Measurements from ENCODE around the gene RTP3.

RTP3 gene

DNA sequence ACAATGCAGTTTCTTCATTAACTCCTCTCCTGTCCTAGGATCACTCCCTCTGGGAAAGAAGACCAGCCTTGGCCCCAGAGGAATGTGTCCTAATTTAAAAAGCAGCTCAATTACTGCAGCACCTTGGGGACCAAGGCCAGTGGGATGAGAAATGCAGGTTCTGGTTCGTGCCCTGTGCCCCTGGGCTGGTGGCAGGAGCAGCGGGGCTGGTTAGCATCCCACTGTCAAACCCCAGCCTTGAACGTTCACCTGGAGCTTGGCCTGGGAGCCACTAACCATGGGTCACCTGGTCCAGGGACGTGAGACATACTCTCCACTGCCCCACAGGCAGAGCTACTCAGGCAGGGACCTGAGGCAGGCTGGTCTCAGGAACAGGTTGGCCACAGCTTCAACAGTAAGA lies 8.4 kb upstream of the RTP3 start:
- H2BK120ac ChIP-seq (ENCODE audit: low read depth, low read length) = no peak overlapping the region
- peak overlapping the region; percentile 68 for H2AFZ ChIP-seq (ENCODE audit: low read length)
- H3K27ac ChIP-seq (replicated peaks; ENCODE audit: low read length) = no peak overlapping the region
- no peak overlapping the region for H3K18ac ChIP-seq (ENCODE audit: low read length)
- H3K4ac ChIP-seq (ENCODE audit: low read length) = no peak overlapping the region
- no peaks in the 10 kb centered on the region for H3K36me3 ChIP-seq (replicated peaks in 1 of 2; ENCODE audit: control insufficient read depth in 2 of 2, insufficient read depth in 2 of 2, low read length in 2 of 2)
- H4K91ac ChIP-seq (ENCODE audit: low read depth, low read length, poor library complexity) = no peak overlapping the region
- H3K4me2 ChIP-seq (ENCODE audit: insufficient read depth, low read length, poor library complexity, severe bottlenecking) = no peak overlapping the region
- DNase-seq (ENCODE audit: low spot score) = no peak
- no peak overlapping the region for H3K23ac ChIP-seq (ENCODE audit: low read depth, low read length, poor library complexity)
- no peaks in the 10 kb centered on the region for H3K27me3 ChIP-seq (ENCODE audit: control insufficient read depth in 3 of 3, insufficient read depth in 3 of 3, low read depth in 1 of 3, low read length in 3 of 3)
- H3K9ac ChIP-seq (ENCODE audit: low read depth, low read length, poor library complexity) = no peak overlapping the region
- peak overlapping the region; percentile 51 for H2BK12ac ChIP-seq (ENCODE audit: low read length)
- no peak overlapping the region for H3K4me3 ChIP-seq (ENCODE audit: low read length in 2 of 2)
- no peaks in the 10 kb centered on the region for H3K79me1 ChIP-seq (ENCODE audit: low read depth, low read length)
- no peak overlapping the region for H2AK5ac ChIP-seq (ENCODE audit: low read depth, low read length)
- WGBS, 2 donors (ENCODE audit: extremely low coverage in 2 of 2, insufficient read length in 2 of 2, insufficient replicate concordance in 1 of 2) = no CpG with 5 or more reads among the region's 4 CpGs
- H3K14ac ChIP-seq (ENCODE audit: low read length) = no peak overlapping the region
- H4K8ac ChIP-seq (ENCODE audit: low read depth, low read length) = no peak overlapping the region
- H2BK5ac ChIP-seq (ENCODE audit: low read length) = no peak overlapping the region
- no peak overlapping the region for H2BK15ac ChIP-seq (ENCODE audit: low read length)
- no peaks in the 10 kb centered on the region for H3K9me3 ChIP-seq (replicated peaks in 1 of 2; ENCODE audit: control insufficient read depth in 2 of 2, insufficient read depth in 1 of 2, low read depth in 1 of 2, low read length in 2 of 2)
- peaks cover 0 to 3% of the 10 kb centered on the region in 2 donors for H3K4me1 ChIP-seq (ENCODE audit: control insufficient read depth in 2 of 2, insufficient read depth in 1 of 2, low read depth in 1 of 2, low read length in 2 of 2)

DNA sequence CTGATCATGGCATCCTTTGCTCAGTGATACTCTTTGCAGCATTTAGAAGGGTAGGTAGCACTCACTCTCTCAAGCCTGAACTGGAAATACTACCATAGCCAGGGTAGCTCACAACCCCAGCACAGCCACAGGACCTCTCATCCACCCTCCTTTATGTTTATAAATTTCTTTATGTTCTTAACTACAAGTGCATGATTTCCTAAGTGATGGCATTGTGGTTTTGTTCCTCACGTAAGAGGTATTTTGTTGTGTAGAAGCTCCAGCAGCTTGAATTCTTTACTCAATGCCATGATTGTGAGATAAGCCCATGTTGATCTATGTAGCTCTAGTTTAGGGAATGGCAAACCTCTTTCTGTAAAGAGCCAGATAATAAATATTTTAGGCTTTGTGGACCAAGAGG lies 7.9 kb upstream of the RTP3 start:
- no peak overlapping the region for H3K9ac ChIP-seq (ENCODE audit: low read depth, low read length, poor library complexity)
- H3K14ac ChIP-seq (ENCODE audit: low read length) = no peak overlapping the region
- H3K27me3 ChIP-seq (ENCODE audit: control insufficient read depth in 3 of 3, insufficient read depth in 3 of 3, low read depth in 1 of 3, low read length in 3 of 3) = no peaks in the 10 kb centered on the region
- no peak overlapping the region for H2AK5ac ChIP-seq (ENCODE audit: low read depth, low read length)
- no peak overlapping the region for H3K4me3 ChIP-seq (ENCODE audit: low read length in 2 of 2)
- H2BK120ac ChIP-seq (ENCODE audit: low read depth, low read length) = no peak overlapping the region
- WGBS, 2 donors (ENCODE audit: extremely low coverage in 2 of 2, insufficient read length in 2 of 2, insufficient replicate concordance in 1 of 2) = no CpG with 5 or more reads among the region's 1 CpG
- H3K4me1 ChIP-seq (ENCODE audit: control insufficient read depth in 2 of 2, insufficient read depth in 1 of 2, low read depth in 1 of 2, low read length in 2 of 2) = peaks cover 0 to 3% of the 10 kb centered on the region in 2 donors
- H3K9me3 ChIP-seq (replicated peaks in 1 of 2; ENCODE audit: control insufficient read depth in 2 of 2, insufficient read depth in 1 of 2, low read depth in 1 of 2, low read length in 2 of 2) = no peaks in the 10 kb centered on the region
- H4K8ac ChIP-seq (ENCODE audit: low read depth, low read length) = no peak overlapping the region
- H3K36me3 ChIP-seq (replicated peaks in 1 of 2; ENCODE audit: control insufficient read depth in 2 of 2, insufficient read depth in 2 of 2, low read length in 2 of 2) = no peaks in the 10 kb centered on the region
- no peak overlapping the region for H2BK5ac ChIP-seq (ENCODE audit: low read length)
- H3K27ac ChIP-seq (replicated peaks; ENCODE audit: low read length) = no peak overlapping the region
- H3K4ac ChIP-seq (ENCODE audit: low read length) = no peak overlapping the region
- H2BK15ac ChIP-seq (ENCODE audit: low read length) = no peak overlapping the region
- no peak overlapping the region for H4K91ac ChIP-seq (ENCODE audit: low read depth, low read length, poor library complexity)
- H3K79me1 ChIP-seq (ENCODE audit: low read depth, low read length) = no peaks in the 10 kb centered on the region
- H3K4me2 ChIP-seq (ENCODE audit: insufficient read depth, low read length, poor library complexity, severe bottlenecking) = no peak overlapping the region
- DNase-seq (ENCODE audit: low spot score) = no peak
- H2AFZ ChIP-seq (ENCODE audit: low read length) = no peak overlapping the region
- no peak overlapping the region for H2BK12ac ChIP-seq (ENCODE audit: low read length)
- H3K23ac ChIP-seq (ENCODE audit: low read depth, low read length, poor library complexity) = no peak overlapping the region
- no peak overlapping the region for H3K18ac ChIP-seq (ENCODE audit: low read length)

DNA sequence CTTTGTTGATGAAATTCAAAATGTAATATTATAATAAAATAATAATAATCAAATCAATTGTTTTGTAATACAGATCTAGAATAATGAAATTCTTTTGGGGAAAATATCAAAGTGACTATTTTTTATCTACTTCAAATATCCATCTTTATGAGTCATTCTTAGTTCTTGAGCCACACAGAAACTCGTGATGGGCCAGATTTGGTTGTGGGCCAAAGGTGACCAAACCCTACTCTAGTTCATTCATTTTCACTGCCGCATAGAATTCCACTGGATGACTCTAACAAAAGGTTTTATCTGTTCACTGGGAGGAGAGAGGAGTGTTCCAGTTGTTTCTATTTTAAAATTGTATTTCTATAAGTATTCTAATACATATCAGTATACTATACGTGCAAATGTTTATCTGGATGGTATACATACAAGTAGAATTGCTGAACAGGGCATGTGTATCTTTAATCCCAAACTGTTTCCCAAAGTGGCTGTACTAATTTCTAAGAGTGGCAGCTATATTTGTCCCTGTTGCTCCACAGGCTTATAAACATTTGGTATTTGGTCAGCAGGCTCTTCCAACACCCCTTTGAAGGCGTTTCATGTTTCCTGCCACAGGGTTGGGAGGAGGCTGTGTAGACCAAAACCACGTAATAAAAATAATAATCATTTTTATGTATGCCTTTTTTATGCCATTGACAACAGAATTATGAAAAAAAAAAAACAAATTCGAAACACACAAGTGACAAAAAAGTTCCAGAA lies 7.3 kb upstream of the RTP3 start:
- Histone ChIP-seq H3K79me1 (ENCODE audit: low read depth, low read length) (no peaks in the 10 kb centered on the region), H3K4me2 (ENCODE audit: insufficient read depth, low read length, poor library complexity, severe bottlenecking) (no peak overlapping the region), H3K23ac (ENCODE audit: low read depth, low read length, poor library complexity) (no peak overlapping the region), H3K36me3 (replicated peaks in 1 of 2; ENCODE audit: control insufficient read depth in 2 of 2, insufficient read depth in 2 of 2, low read length in 2 of 2) (no peaks in the 10 kb centered on the region), H3K18ac (ENCODE audit: low read length) (no peak overlapping the region), H3K4me3 (ENCODE audit: low read length in 2 of 2) (no peak overlapping the region), H4K8ac (ENCODE audit: low read depth, low read length) (no peak overlapping the region), H2BK12ac (ENCODE audit: low read length) (no peak overlapping the region), H3K9ac (ENCODE audit: low read depth, low read length, poor library complexity) (no peak overlapping the region), H3K9me3 (replicated peaks in 1 of 2; ENCODE audit: control insufficient read depth in 2 of 2, insufficient read depth in 1 of 2, low read depth in 1 of 2, low read length in 2 of 2) (no peaks in the 10 kb centered on the region), H3K27ac (replicated peaks; ENCODE audit: low read length) (no peak overlapping the region), H2BK5ac (ENCODE audit: low read length) (no peak overlapping the region), H3K4ac (ENCODE audit: low read length) (no peak overlapping the region), H2BK120ac (ENCODE audit: low read depth, low read length) (no peak overlapping the region), H3K4me1 (ENCODE audit: control insufficient read depth in 2 of 2, insufficient read depth in 1 of 2, low read depth in 1 of 2, low read length in 2 of 2) (peaks cover 0 to 2% of the 10 kb centered on the region in 2 donors), H3K27me3 (ENCODE audit: control insufficient read depth in 3 of 3, insufficient read depth in 3 of 3, low read depth in 1 of 3, low read length in 3 of 3) (no peaks in the 10 kb centered on the region), H2AFZ (ENCODE audit: low read length) (no peak overlapping the region), H2BK15ac (ENCODE audit: low read length) (no peak overlapping the region), H3K14ac (ENCODE audit: low read length) (no peak overlapping the region), H4K91ac (ENCODE audit: low read depth, low read length, poor library complexity) (no peak overlapping the region), H2AK5ac (ENCODE audit: low read depth, low read length) (no peak overlapping the region)
- WGBS, 2 donors (ENCODE audit: extremely low coverage in 2 of 2, insufficient read length in 2 of 2, insufficient replicate concordance in 1 of 2) = no CpG with 5 or more reads among the region's 6 CpGs
- DNase-seq (ENCODE audit: low spot score) = no peak

DNA sequence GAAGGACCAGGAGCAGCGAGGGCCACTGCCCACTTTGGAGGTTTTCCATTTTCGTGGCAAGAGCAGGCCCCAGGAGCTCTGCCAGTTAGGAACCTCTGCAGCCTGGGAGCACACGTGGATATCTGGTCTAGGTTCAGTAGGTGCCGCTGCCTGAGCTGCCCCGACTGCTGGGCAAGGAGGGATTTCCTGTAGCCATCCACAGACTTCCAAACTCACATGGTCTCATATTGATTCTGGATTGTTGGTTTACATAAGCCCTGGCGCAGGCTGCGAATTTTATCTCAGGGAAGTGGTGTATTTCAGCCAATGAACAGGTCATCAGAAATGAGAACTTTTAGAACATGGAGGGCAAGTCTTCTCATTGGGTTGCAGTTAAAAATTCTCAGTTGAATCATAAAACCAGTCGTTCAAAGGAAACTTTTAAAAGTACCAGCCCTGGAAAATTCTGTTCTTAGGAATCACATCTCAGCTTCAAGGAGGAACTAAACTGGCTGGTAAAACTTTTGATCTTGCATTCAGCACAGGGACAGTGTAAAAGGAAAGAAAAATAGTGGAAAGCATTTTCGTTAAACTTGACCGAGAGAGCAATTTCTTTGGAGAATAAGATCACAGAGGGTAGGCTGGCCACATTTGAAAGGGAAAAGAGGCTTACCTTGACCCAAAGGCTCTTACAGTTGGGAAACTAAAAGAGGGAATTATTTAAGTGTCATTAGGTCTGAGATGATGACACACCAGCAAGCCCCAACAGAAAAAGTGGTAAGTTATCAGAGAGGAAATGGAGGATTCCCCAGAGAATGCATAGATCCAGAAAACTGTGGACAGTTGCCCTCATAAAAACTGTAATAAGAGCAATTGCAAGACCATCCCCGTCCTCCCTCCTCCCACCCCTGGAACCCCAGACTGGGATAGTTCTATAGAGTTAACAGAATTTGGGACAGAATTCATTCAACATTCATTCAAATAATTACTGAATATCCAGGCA lies 6.4 kb upstream of the RTP3 start:
- no peaks in the 10 kb centered on the region for H3K79me1 ChIP-seq (ENCODE audit: low read depth, low read length)
- no peak overlapping the region for H4K8ac ChIP-seq (ENCODE audit: low read depth, low read length)
- H3K14ac ChIP-seq (ENCODE audit: low read length) = no peak overlapping the region
- H3K4me2 ChIP-seq (ENCODE audit: insufficient read depth, low read length, poor library complexity, severe bottlenecking) = no peak overlapping the region
- no peak overlapping the region for H3K4me3 ChIP-seq (ENCODE audit: low read length in 2 of 2)
- H3K36me3 ChIP-seq (replicated peaks in 1 of 2; ENCODE audit: control insufficient read depth in 2 of 2, insufficient read depth in 2 of 2, low read length in 2 of 2) = no peaks in the 10 kb centered on the region
- WGBS, 2 donors (ENCODE audit: extremely low coverage in 2 of 2, insufficient read length in 2 of 2, insufficient replicate concordance in 1 of 2) = no CpG with 5 or more reads among the region's 11 CpGs
- H3K4me1 ChIP-seq (ENCODE audit: control insufficient read depth in 2 of 2, insufficient read depth in 1 of 2, low read depth in 1 of 2, low read length in 2 of 2) = peaks cover 0 to 2% of the 10 kb centered on the region in 2 donors
- H3K9me3 ChIP-seq (replicated peaks in 1 of 2; ENCODE audit: control insufficient read depth in 2 of 2, insufficient read depth in 1 of 2, low read depth in 1 of 2, low read length in 2 of 2) = no peaks in the 10 kb centered on the region
- H2BK12ac ChIP-seq (ENCODE audit: low read length) = no peak overlapping the region
- H3K27me3 ChIP-seq (ENCODE audit: control insufficient read depth in 3 of 3, insufficient read depth in 3 of 3, low read depth in 1 of 3, low read length in 3 of 3) = no peaks in the 10 kb centered on the region
- no peak overlapping the region for H3K18ac ChIP-seq (ENCODE audit: low read length)
- no peak overlapping the region for H2BK120ac ChIP-seq (ENCODE audit: low read depth, low read length)
- DNase-seq (ENCODE audit: low spot score) = no peak
- no peak overlapping the region for H3K27ac ChIP-seq (replicated peaks; ENCODE audit: low read length)
- no peak overlapping the region for H3K4ac ChIP-seq (ENCODE audit: low read length)
- H2AK5ac ChIP-seq (ENCODE audit: low read depth, low read length) = no peak overlapping the region
- H2BK15ac ChIP-seq (ENCODE audit: low read length) = no peak overlapping the region
- H2BK5ac ChIP-seq (ENCODE audit: low read length) = no peak overlapping the region
- no peak overlapping the region for H2AFZ ChIP-seq (ENCODE audit: low read length)
- no peak overlapping the region for H3K9ac ChIP-seq (ENCODE audit: low read depth, low read length, poor library complexity)
- no peak overlapping the region for H3K23ac ChIP-seq (ENCODE audit: low read depth, low read length, poor library complexity)
- no peak overlapping the region for H4K91ac ChIP-seq (ENCODE audit: low read depth, low read length, poor library complexity)
